GM19372 (cell line): ENCODE results near the gene PRRT2.
A peak's percentile ranks its signal among the peaks of the same experiment; 100 is the strongest.

ENCODE experiments used
- ATAC-seq: cut with Tn5 transposase; IDR thresholded peaks from one replicate; pipeline ENCODE4 v1.9.1; 2021; ENCODE audit warnings: mild to moderate bottlenecking, low read depth, moderate library complexity; ENCODE audit not compliant: unreplicated experiment

Gene PRRT2

GRCh38 chr16:29854520-29855100 is 42.6 kb downstream of the PRRT2 start:
- ATAC-seq, result no peak

DNA sequence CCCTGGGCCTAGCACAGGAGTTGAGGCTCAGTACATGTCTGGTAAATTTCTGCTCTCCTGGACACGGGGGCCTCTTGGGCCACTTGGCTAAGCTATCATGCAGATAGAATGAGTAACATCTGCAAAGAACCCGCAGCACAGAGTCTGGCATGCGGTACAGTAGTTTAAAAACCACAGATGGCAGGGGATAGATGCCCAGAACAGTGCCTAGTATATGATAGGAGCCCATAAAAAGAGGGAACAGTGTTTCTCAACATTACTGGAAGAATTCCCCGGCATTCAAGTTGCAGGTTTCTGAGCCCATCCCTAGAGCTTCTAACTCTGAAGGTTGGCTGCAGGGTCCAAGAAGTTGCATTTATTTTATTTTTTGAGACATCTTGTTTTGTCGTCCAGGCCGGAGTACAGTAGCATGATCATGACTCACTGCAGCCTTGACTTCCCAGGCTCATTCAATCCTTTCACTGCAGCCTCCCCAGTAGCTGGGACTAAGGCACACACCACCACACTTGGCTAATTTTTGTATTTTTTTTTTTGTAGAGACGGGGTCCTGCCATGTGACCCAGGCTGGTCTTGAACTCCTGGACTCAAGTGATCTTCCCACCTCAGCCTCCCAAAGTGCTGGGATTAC is 45.3 kb downstream of the PRRT2 start:
- ATAC-seq, result no peak

- no peak for ATAC-seq
Observed at GRCh38 chr16:29858149-29858849, 46.3 kb downstream of the PRRT2 start.

DNA sequence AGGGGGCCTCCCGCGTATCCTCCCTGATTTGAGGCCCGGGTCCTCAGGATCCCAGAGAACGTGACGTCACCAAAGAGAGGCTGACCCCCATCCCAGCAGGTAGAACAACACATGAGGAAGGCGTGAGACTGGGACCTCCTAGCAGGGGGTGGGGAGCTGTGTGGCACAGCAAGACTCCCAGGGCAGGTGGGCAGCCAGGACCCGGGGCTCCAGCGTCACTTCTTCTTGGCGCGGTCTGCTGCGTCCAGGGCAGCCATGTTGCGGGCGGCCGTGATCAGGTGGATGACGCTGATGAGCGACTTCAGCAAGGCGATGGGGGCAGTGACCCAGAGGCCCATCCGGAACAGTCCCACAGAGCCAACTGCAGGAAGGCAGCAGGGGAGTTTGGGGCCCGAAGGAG is 47.0 kb downstream of the PRRT2 start:
- no peak for ATAC-seq

GRCh38 chr16:29860218-29860617 is 48.2 kb downstream of the PRRT2 start:
- ATAC-seq, result no peak

DNA sequence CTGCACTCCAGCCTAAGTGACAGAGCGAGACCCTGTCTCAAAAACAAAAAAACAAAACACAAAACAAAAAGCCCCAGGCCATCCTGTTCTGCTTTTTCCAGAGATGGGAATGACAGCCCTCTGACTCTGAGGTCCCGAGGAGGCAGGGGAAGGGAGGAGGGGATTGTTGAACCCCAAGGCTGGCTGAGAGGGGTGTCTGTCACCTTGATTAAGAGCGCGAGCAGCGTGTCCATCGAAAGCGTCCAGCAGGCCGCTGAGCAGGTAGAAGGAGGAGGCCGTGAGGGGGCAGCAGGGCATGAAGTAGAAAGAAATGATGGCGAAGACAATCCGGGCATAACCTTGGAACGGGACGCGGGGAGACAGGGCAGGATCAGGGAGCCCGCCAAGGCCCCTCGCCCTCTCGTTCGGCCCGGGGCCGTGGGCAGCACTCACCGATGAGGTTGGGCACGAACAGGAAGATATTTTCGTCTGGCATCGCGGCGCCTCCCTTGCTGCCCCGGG is 50.4 kb downstream of the PRRT2 start:
- ATAC-seq, result peak; percentile 6

GRCh38 chr16:29862884-29863668 is 51.1 kb downstream of the PRRT2 start, which contains the start of gene CDIPT:
TSS of gene CDIPT (minus strand) at chr16:29863226. CDS start at chr16:29862857, 369 bp downstream.
- ATAC-seq, result peak; percentile 91

DNA sequence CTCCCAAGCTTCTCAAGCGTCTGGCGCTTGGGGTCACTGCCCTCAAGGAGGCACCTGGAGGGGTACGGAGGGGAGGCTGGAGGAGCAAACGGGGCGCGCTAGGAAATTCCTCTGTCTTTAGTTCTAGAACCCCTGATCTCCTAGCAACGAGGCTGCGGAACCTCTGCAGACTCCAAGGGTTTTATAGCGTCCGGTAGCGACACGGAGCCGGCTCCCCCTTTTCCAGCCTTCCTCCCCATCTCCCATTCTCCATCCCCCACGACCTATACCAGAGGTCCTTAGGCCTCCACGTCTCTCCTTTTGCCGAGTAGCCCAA is 51.6 kb downstream of the PRRT2 start:
- ATAC-seq, result no peak

DNA sequence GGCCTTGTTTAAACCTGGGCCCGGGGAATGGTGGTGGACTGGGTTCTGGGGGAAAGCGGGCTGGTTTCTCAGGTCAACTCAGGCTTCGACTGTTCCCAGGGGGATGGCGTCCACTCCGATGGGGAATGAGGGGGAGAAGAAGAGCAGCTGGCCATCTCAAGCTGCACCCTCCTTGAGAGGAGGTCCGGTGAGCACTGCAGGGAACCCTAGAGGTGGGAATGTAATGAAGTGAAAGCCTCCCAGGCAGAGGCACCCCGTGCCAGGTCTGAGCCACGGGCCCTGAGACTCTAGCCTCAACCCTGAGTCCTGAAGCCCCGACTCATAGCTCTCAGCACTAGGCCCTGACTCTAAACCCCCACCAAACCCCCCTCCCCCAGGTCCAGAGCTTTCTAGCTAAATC is 52.2 kb downstream of the PRRT2 start:
- no peak for ATAC-seq
